Mucosa of rectum (tissue), 2 donors: ENCODE data around the gene ZDHHC7.

ENCODE experiments used
- H3K27ac ChIP-seq, 2 donors: one replicate each; pipeline ENCODE4 v1.7.0; 2013; ENCODE audit warnings: inconsistent platforms in 2 of 2, low read depth in 2 of 2, low read length in 2 of 2
- H3K27me3 ChIP-seq, 2 donors: one replicate each; pipeline ENCODE4 v1.7.0; 2013; ENCODE audit warnings: low read length in 2 of 2; ENCODE audit not compliant: control insufficient read depth in 2 of 2, insufficient read depth in 2 of 2
- H3K36me3 ChIP-seq, 2 donors: one replicate each; pipeline ENCODE4 v1.7.0; 2013; ENCODE audit warnings: low read length in 2 of 2; ENCODE audit not compliant: control insufficient read depth in 2 of 2, insufficient read depth in 2 of 2
- H3K4me1 ChIP-seq, 2 donors: one replicate each; pipeline ENCODE4 v1.7.0; 2013; ENCODE audit warnings: low read length in 2 of 2, mild to moderate bottlenecking in 1 of 2; ENCODE audit not compliant: control insufficient read depth in 2 of 2, insufficient read depth in 2 of 2
- H3K4me3 ChIP-seq, 2 donors: one replicate each; pipeline ENCODE4 v1.7.0; 2013; ENCODE audit warnings: low read length in 2 of 2
- H3K9ac ChIP-seq, 2 donors: one replicate each; pipeline ENCODE4 v1.7.0; 2013; ENCODE audit warnings: low read length in 2 of 2, low read depth in 1 of 2, mild to moderate bottlenecking in 1 of 2
- H3K9me3 ChIP-seq, 2 donors: one replicate each; pipeline ENCODE4 v1.7.0; 2013; ENCODE audit warnings: low read length in 2 of 2; ENCODE audit not compliant: control insufficient read depth in 2 of 2
- donor health status: healthy.
- donor health status: Normal muscosa, but diverticular disease.

Gene ZDHHC7

GRCh38 chr16:84929421-84930297, 81.7 kb downstream of the ZDHHC7 start:
- peak overlapping the region in 1 of 2 donors; percentile 44 for H3K27ac ChIP-seq
- no peaks in the 10 kb centered on the region for H3K36me3 ChIP-seq
- H3K9ac ChIP-seq = no peak overlapping the region
- H3K4me3 ChIP-seq = no peak overlapping the region
- H3K9me3 ChIP-seq = no peaks in the 10 kb centered on the region
- H3K4me1 ChIP-seq = peaks cover 9 to 24% of the 10 kb centered on the region in 2 donors
- peaks cover 0 to 2% of the 10 kb centered on the region in 2 donors for H3K27me3 ChIP-seq

- no peaks in the 10 kb centered on the region for H3K36me3 ChIP-seq
- H3K27ac ChIP-seq = peak overlapping the region in 1 of 2 donors; percentile 44
- no peak overlapping the region for H3K9ac ChIP-seq
- no peak overlapping the region for H3K4me3 ChIP-seq
- H3K9me3 ChIP-seq = no peaks in the 10 kb centered on the region
- peaks cover 0 to 2% of the 10 kb centered on the region in 2 donors for H3K27me3 ChIP-seq
- peaks cover 12 to 25% of the 10 kb centered on the region in 2 donors for H3K4me1 ChIP-seq
Observed at GRCh38 chr16:84928679-84929420, 82.5 kb downstream of the ZDHHC7 start.

- H3K4me3 ChIP-seq = no peak overlapping the region
- no peaks in the 10 kb centered on the region for H3K9me3 ChIP-seq
- no peaks in the 10 kb centered on the region for H3K36me3 ChIP-seq
- H3K27ac ChIP-seq = peak overlapping the region; percentile 23 to 44
- H3K4me1 ChIP-seq = peaks cover 12 to 27% of the 10 kb centered on the region in 2 donors
- peak overlapping the region in 1 of 2 donors; percentile 4 for H3K9ac ChIP-seq
- peaks cover 0 to 2% of the 10 kb centered on the region in 2 donors for H3K27me3 ChIP-seq
Observed at GRCh38 chr16:84927621-84928591, 83.4 kb downstream of the ZDHHC7 start.

- H3K9me3 ChIP-seq = no peaks in the 10 kb centered on the region
- H3K36me3 ChIP-seq = no peaks in the 10 kb centered on the region
- no peak overlapping the region for H3K27ac ChIP-seq
- H3K4me1 ChIP-seq = peaks cover 12 to 28% of the 10 kb centered on the region in 2 donors
- H3K4me3 ChIP-seq = no peak overlapping the region
- H3K27me3 ChIP-seq = peaks cover 0 to 2% of the 10 kb centered on the region in 2 donors
- H3K9ac ChIP-seq = no peak overlapping the region
Observed at GRCh38 chr16:84926462-84926861, 84.9 kb downstream of the ZDHHC7 start.

- no peak overlapping the region for H3K27ac ChIP-seq
- H3K9ac ChIP-seq = no peak overlapping the region
- peaks cover 0 to 2% of the 10 kb centered on the region in 2 donors for H3K27me3 ChIP-seq
- peaks cover 12 to 28% of the 10 kb centered on the region in 2 donors for H3K4me1 ChIP-seq
- no peaks in the 10 kb centered on the region for H3K36me3 ChIP-seq
- H3K4me3 ChIP-seq = no peak overlapping the region
- no peaks in the 10 kb centered on the region for H3K9me3 ChIP-seq
Observed at GRCh38 chr16:84925773-84926372, 85.5 kb downstream of the ZDHHC7 start.

- Histone ChIP-seq H3K9ac (no peak overlapping the region), H3K27me3 (peaks cover 0 to 2% of the 10 kb centered on the region in 2 donors), H3K4me1 (peaks cover 12 to 28% of the 10 kb centered on the region in 2 donors), H3K4me3 (peak overlapping the region in 1 of 2 donors; percentile 14), H3K27ac (no peak overlapping the region), H3K36me3 (no peaks in the 10 kb centered on the region), H3K9me3 (no peaks in the 10 kb centered on the region)
Observed at GRCh38 chr16:84925092-84925772, 86.1 kb downstream of the ZDHHC7 start.

GRCh38 chr16:84924331-84925091, 86.8 kb downstream of the ZDHHC7 start:
- peak overlapping the region in 1 of 2 donors; percentile 14 for H3K4me3 ChIP-seq
- H3K27me3 ChIP-seq = peaks cover 0 to 2% of the 10 kb centered on the region in 2 donors
- peaks cover 9 to 28% of the 10 kb centered on the region in 2 donors for H3K4me1 ChIP-seq
- H3K9ac ChIP-seq = no peak overlapping the region
- H3K9me3 ChIP-seq = no peaks in the 10 kb centered on the region
- H3K36me3 ChIP-seq = no peaks in the 10 kb centered on the region
- H3K27ac ChIP-seq = peak overlapping the region in 1 of 2 donors; percentile 48
